Hepatic stellate cell (primary cell): ENCODE measurements around the gene DYSF.

Source experiments
- DNase-seq: peaks from one replicate; pipeline ENCODE4 v3.0.0; 2011; ENCODE audit warnings: low spot score

Gene DYSF

DNA sequence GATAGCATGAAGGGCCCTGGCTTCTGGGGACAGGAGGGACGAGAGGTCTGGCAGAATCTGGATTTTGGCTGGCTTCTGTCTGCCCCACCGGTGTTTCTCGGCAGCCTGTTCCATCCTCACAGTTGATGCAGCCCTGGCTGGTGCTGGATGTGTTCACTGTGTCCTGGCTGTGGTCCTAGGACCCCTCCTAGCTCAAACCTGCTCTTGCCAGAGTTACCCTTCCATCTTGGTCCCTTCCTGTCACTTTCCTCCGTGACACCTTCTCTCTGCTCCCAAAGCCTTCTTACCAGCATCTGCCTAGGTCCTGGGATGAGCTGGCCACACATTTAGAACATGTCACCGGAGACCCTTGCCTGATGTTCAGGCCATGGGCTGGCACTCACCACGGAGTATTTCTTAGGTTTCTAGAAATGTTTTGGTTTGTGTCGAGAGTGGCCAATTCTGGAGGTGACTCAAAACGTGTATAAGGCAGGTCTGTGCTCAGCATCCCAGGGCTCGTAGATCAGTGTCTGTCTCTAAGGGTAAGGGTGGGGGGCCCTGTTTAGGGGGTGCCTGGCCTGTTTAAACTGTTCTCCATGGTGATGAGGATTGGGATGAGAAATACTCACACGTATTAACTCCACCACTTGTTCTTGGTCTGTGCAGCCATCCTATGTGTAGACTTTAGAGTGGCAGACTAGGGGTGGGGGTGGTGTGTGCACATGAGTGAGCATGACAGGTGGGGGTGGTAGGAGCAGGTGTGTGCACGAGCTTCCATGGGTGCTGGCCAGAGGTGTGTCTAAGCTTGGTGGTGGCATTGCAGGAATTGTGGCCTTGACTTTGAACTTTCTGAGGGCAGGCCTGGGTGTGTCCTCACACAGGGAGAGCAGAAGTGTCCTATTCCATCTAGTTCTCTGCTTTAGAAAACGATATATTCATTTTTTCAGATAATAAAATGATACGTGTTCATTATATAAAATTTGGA, 162.7 kb downstream of the DYSF start:
- DNase-seq, result no peak

DNA sequence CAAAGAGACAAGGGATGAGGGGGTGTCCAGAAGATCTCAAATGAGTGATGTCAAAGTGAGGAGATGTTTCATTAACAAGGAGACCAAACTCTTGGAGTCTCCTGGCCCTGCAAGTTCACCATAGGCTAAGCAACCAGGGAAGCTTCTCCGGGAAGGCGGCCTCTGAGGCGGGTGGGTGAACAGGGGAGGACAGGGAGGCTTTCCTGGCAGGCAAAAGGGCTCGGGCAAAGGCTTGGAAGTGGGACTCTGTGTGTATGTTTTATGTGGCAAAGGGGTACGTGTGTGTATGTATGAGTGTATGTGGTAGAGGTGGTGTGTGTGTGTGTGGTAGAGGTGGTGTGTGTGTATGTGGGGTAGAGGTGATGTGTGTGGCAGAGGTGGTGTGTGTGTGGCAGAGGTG, 163.9 kb downstream of the DYSF start:
- DNase-seq, result no peak

DNA sequence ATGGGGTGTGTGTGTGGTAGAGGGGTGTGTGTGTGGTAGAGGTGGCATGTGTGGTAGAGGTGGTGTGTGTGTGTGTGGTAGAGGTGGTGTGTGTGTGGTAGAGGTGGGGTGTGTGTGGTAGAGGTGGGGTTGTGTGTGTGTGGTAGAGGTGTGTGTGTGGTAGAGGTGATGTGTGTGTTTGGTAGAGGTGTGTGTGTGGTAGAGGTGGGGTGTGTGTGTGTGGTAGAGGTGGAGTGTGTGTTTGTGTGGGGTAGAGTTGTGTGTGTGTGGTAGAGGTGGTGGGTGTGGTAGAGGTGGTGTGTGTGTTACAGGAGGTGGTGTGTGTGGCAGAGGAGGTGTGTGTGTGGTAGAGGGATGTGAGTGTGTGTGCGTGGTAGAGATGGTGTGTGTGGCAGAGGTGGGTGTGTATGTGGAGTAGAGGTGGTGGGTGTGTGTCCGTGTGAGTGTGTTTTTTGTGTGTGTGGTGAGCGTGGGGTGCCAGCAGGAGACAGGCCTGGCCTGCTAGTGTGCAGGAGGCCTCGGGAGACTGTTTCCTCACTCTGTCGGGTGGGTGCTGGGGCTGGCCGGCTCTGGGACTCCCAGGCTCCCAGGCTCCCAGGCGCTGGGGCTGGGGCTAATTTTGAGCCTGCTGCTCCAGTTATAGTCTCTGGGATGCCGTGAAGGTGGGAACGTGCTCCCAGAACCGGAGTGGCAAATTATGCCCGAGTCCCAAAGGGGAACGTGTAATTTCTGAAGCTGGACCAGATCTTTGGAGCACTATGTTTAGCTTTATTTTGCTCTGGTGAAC, 165.2 kb downstream of the DYSF start:
- peak; percentile 51 for DNase-seq

DNA sequence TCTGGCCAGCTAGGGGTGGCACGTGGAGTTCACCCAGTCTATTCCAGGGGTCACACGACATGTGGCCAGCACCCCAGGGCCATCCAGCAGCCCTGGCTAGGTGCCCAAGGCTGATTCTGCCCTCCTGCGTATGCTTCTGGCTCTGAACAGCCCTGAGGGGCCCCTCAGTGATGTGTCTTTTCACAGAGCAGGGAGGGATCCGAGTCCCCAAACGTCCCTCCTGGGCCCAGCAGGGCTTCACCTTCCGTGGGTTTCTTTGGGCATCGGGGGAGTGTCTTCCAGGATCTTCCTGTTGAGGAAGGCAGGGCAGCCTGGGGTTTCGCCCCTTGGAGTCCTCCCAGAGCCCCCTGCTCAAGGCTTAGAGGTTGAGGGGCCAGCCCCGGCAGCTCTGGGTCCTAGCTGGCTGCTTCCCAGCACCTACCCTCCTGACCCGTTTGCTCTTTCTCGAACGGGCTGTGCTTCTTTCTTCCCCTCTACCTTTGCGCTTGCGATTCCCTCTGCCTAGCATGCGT, 165.9 kb downstream of the DYSF start:
- DNase-seq, result no peak

DNA sequence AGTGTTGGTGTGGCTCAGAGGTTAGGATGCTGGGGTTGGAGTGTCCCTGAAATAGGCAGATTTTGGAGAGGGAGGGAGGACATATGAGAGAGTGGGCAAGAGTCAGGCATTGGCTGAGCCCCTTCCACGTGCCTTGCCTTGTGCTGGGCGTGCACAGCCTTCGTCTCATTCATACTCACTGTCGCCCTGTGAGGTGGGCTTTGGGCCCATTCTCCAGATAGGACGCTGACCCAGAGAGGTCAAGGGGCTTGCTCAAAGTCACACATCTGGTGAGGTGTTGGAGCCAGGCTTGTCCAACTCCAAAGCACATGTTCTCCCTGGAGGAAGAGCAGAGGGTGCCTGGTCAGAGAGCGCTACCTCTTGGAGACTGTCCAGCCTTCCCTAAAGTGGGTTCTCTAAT, 166.8 kb downstream of the DYSF start:
- DNase-seq, result no peak

DNA sequence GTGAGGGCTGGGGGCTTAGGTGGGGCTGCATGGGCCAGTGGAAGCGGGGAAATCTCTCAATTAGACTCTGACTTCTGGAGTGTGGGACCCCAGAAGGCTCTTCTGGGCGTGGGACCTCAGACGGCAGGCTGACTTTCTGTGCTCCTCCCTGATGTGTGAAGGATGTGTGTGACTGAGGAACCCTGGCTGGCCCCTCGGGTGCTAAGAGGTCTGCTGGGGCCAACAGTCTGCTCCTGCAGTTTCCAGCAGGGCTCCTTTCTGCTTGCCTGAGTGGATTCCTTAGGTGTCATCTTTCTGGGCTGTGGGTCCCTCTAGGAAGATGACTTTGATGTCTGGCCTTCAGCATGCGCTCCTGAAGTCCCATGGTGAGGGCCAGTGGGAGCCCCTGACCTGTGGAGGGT, 167.5 kb downstream of the DYSF start:
- no peak for DNase-seq

DNA sequence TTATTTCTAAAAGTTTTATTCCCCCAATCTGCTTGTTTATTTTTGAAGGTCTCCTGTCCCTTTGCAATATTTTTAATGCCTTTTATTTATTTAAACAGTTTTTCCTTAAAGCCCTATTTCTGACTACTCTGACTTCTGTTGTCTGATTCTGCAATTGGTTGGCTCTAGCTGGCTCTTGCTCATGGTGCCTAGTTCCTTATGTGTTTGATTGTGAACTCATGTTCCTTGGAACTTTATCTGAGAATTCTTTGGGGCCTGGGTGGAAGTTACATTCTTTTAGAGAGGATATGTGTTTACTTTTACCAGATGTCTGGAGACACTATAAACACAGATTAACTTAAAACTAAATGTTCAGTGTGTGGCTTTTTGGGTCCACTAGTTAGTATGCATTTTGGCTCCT, 175.9 kb downstream of the DYSF start:
- DNase-seq, result no peak

DNA sequence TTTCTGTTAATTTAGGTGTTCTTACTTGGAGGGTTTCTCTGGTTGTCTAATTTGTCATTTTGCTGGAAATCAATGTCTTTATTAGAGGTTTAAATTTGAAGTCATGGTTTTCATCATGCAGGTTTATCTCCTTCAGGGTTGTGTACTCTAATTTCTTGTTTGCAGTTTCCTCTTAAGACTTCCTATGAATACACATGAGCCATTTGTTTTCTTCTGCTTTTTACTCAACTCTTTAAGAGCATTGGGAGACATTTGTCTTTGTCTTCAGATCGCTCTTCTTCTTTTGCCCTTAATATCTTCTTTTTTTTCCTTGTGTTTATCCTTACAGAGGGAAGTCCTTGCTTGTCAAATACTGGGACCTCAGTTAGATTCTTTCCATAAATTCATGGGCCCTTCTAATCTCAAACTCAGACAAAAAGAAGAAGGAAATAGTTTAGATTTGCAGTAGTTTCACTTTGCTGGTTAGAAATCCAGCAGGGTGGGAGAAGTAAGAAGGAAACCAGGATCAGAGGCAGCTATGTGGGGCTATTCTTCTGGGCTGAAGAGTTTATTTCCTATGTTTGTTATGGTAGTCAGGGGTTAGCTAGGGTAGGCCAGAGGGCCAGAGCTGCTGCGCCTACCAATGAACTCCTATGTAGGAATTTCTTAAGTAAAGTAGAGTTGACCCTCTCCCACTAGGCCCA, 176.6 kb downstream of the DYSF start:
- no peak for DNase-seq

DNA sequence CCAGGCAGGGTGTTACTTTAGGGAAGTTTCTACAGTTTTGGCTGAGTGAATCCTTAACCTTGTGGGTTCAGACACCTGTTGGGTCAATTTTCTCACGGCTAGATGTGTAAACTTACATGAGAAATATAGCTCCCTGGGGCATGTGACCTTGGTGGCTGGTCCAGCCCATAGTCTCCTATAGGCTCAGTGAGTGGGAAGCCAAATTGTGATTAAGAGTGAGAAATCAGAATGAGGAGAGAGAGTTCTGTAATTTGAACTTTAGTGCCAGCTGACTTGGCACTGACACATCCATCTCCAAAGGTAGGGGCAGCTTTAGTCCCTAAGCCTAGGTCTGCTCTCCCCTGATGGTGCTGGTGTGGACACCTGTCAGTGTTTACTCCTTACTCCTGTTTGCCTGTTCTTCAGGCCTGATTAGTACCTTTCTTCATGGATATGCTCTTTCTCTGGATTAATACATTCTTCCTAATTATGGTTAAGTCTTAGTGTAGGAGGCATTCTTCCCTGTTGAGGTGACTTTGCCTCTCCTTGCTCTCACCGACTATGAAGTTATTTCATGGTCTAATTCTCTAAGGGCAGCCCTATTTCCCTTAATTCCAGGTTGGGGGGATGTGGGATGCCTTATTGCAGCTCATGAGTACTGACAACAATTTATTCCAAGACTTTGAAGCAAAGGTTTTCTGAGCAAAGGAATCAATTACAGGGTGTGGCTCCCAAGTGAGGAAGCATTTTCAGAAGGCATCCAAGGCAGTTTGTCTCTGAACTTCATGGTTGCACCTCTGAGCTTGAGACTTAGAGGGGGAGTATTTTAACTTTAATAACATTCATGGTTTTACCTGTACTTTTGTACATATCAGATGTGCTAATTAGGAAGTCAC, 177.3 kb downstream of the DYSF start:
- no peak for DNase-seq

DNA sequence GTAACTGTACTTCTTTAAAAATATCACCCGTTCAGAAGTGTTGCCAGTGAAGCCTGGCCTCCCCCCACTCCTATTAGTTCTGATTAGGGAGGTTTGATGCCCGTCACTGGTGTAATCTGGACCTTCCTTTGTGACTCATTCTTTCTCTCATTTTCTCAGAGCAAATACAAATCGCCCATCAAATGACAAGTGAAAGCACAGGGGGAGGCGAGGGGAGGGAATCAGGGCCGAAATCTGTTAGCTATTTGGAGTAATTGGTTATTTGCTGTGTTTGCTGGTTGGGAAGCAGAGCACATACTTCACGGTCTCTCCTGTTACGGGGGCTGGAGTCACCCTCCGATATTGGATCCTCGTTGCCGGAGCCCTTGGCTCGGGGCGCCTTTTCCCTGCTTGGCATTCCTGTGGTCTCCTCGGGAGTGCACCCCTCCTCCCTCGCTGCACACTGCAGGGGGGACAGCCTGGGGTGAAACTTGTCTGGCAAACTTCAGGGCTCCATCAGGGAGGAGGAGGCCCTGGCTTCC, 178.1 kb downstream of the DYSF start:
- DNase-seq, result no peak

DNA sequence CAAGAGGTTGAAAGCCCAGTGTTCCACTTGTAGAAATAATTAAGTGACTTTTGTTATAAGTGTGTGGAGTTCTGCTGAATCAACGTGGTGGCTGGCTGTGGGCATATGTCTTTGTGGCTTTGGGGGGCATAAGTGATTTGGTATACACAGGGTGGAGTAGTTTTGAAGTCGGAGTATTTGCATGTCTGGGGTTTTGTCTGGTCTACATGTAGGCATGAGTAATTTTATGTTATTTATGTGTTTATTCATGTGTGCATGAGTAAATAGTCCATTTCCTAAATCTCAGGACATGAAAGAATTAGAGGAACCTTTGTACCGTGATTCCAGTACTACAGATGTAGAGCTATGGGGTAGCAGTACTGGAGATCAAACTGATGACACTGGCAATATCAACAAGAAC, 179.7 kb downstream of the DYSF start:
- no peak for DNase-seq

DNA sequence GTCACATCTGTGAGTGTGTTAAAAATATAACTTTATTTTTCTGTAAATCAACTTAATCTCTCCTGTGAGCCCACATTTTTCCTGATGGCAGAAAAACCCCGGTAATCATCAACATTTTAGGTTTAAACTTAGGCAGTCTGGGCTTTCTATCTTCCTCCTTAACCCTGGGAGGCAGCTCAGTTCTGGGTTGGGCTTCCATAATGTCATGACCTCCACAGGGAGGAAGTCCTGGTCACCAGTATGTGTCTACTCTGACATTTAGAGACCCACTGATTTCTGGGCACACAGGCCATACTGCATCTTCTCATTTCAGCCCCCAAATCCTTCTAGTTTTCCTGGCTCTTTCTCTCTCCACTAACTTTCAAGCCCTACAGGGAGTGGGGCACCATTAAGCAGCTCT, 181.2 kb downstream of the DYSF start:
- DNase-seq, result no peak

DNA sequence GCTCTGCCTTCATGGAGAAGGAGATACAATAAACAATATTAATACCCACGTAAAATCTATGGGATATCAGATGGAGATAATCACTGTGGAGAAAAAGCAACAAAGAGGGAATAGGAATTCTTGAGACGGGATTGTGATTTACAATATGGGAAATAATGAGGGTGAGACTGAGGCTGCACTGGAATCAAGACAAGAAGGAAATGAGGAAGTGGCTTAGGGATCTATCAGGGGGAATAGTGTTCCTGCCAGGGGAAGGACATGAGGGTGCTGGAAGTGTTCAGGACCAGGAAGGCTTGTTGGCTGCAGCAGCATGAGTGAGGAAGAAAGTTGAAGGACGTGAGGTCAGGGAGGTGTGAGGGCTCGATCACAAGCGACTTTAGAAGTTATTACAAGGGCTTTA, 182.4 kb downstream of the DYSF start:
- DNase-seq, result no peak

DNA sequence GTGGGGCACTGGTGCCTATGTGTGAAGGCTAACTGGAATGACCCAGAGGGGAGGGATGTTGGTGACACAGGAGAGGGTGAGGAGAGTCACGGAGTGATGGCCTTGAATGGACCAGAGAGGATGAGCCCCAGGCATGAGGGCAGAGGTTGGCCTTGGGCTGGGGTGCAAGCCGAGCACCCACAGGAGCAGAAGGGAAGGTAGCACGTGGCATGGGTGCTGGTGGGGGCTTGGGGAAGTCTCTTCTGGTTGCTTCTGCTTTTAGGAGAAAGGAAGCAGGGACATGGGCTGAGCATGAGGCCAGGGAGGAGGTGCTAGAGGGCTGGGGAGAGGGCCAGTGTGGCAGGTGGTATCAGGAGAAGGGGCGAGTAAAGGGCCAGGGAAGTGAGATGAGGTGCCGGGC, 183.8 kb downstream of the DYSF start:
- DNase-seq, result no peak

DNA sequence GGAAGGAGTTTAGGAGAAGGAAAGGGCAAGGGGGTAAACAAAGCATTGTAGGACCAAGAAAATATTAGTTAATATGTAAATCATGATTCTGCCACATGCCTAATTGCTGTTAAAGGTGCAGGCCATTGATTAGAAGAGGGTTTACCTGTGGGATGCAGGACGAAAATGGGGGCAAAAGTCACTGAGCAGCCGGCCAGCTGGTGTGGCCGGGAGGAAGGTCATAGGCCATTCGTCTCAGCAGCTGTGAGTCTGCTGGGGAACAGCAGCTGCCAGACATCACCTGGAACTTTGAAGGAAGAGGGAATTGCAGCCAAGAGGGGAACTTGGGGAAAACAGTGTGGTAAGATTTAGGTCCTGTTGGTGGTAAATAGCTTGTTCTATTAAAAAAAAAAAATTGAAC, 184.4 kb downstream of the DYSF start:
- no peak for DNase-seq

DNA sequence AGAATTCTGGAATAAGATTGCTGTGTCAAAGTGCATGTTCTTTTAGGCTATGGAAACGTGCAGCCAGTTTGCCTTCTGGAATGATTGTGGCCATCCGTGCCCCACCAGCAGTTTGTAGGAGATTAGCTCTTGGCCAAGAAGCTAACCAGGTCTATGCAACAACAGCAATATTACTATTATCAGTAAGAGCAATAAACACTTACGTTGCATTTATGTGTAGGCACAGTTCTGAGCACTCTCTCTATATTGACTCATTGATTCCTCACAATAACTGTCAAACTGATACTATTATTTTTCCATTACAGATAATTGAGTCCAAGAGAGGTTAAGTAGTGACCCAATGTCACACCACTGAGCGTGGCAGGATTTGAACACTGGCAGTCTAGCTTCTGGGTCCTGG, 186.4 kb downstream of the DYSF start:
- no peak for DNase-seq

DNA sequence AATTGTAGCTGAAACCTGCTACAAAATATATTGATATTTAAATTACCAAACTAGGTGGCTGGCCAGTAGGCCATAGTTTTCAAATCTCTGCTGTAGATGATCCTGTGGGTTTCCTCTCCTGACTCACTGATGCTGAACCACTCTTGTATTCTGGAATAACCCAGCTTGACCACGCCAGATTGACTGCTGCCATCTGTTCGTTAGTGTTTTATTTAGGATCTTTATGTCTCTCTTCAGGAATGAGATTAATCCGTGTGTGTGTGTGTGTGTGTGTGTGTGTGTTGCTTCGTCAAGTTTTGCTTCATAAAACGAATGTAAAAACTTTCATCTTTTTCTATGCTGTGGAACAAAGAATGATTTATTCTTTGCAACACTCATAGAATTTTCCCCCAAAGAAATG, 187.1 kb downstream of the DYSF start:
- no peak for DNase-seq

DNA sequence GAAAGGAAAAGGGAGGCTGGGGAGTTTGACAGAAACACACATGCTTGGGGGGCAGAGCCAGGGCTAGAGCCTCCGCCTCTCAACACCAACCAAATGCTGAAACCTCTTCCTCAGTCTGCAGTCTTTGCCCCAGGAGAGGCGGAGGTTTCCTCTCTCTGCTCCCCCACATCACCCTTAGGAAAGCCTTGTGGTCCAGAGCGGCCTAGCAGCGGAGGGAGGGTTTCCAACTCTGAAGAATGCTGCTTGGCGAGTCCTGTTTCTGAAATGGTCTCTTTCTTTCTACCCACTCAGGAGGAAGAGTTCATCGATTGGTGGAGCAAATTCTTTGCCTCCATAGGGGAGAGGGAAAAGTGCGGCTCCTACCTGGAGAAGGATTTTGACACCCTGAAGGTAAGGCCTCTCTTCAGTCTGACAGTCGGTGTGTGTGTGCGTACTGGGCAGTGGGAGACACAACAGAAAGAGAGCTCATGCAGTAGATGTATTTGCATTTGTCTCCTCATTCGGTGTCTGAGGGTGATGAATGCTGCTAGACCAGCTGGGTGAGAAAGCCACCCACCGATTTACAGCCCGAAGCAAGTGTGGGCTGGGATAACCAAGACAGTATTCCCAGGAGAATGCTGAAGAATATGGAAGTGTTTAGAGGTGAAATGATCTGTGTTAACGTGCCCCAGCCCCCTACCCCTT, 190.5 kb downstream of the DYSF start:
- DNase-seq, result no peak

DNA sequence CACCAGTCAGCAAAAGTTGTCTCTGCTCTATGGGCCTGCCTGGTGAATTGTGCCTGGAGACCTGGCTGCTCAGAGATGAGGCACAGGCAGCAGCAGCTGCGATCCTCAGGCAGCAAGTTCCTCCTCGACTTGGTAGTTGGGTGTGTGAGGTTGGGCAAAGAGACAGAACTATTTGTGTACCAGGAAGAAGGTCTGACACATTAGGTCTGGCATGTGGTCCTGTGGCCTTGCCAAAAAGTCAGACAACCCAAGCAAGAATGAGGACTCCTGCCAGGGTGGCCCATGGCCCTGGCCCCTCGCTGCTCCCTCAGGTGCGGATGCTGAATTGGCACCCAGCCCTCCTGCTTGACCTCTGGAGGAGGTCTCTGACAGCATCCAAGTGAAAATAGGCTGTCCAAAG, 192.7 kb downstream of the DYSF start:
- DNase-seq, result peak; percentile 53

DNA sequence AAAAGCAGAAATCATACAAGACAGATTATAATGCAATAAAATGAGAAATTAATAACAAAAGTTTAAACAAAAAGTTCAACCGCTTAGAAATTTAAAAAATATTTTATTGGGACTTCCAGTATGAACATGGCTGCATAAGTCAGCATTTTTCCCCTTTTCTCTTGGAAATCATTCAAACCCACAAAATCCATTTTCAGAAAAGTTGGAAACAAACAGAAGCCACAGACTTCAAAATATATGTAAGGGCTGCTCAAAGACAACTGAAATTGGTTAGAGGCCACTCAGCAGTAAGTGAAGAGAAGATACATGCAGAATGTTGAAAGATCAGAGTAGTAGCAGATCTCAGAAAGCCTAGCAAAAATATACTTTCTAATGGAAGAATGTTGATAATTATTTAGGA, 194.0 kb downstream of the DYSF start:
- DNase-seq, result no peak

DNA sequence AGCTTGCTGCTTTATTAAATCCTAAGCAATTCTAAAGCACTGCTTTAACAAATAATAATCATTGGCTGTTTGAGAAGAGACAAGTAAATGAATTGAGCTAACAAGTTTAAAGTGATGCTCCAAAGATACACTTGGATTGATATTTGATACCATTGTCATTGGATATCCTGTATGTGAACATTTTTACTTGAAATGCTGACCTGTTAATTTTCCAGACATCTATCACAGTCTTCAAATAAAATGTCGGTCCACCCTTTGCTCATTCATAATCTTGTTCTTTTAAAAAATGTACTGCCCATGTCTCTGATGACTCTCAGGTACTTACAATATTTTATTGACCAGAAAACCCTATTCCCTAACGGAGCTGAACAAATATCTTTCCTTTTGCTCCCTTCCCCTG, 202.1 kb downstream of the DYSF start:
- DNase-seq, result no peak
